Fibroblast of the aortic adventitia (primary cell): ENCODE data around the gene DAP. TPM values are rescaled to one million over a fixed set of nuclear protein-coding genes. Genes with fewer than 3 reads are reported as not detected.

Experiments
- DNase-seq: peaks from one replicate; pipeline ENCODE4 v3.0.0-alpha.2; 2010; ENCODE audit warnings: low read depth
- H3K4me3 ChIP-seq: 2 replicates; pipeline ENCODE4 v1.5.1; 2011; ENCODE audit warnings: low read depth, mild to moderate bottlenecking, control low read depth, low read length, moderate library complexity
- total RNA-seq: library from RNA; depleted of rRNA; stranded (reverse); fragments of >200 nt; gene quantifications from 2 replicates; pipeline ENCODE4 v1.2.3, GENCODE V29; 2012; ENCODE audit warnings: low replicate concordance
- TF ChIP-seq, protein P1 (sequence below): IDR thresholded peaks from 2 replicates; pipeline ENCODE4 v1.5.1; 2011; ENCODE audit warnings: mild to moderate bottlenecking, low read length, control low read depth, inconsistent platforms; ENCODE audit not compliant: insufficient read depth

The DAP gene
- total RNA-seq, 1 donor: 49.3 TPM

DNA sequence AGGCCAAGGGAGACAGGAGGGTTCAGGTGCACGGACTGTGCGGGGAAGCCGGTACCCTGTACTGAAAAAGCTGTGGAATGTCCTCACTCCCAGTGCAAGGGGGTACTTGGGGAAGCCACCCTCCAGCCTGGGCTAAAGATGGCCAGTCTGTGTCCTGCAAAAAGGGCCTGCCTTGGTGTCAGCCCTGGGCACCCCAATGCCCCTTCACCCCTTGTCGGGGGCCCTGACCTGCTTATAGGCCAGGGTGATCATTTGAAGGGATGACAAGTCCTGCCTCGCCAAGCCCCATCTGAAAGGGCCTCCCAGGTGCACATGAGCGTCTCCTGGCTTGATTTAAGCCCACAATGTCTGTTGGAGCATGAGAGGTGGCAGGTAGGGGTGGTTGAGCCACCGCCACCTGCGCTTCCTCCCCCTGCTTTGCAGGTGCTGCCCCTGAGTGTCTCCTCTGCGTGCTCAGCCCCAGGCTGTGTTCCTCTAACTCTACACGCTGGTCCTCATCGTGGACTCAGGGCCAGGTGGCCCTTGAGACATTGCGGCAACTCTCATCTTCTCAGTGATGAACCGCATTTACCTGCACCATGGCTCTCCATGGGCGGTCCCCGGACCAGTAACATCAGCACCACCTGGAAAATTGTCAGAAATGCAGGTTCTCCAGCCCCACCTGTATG lies 100.2 kb downstream of the DAP start:
- no peak for DNase-seq
- TF ChIP-seq, protein P1, sequence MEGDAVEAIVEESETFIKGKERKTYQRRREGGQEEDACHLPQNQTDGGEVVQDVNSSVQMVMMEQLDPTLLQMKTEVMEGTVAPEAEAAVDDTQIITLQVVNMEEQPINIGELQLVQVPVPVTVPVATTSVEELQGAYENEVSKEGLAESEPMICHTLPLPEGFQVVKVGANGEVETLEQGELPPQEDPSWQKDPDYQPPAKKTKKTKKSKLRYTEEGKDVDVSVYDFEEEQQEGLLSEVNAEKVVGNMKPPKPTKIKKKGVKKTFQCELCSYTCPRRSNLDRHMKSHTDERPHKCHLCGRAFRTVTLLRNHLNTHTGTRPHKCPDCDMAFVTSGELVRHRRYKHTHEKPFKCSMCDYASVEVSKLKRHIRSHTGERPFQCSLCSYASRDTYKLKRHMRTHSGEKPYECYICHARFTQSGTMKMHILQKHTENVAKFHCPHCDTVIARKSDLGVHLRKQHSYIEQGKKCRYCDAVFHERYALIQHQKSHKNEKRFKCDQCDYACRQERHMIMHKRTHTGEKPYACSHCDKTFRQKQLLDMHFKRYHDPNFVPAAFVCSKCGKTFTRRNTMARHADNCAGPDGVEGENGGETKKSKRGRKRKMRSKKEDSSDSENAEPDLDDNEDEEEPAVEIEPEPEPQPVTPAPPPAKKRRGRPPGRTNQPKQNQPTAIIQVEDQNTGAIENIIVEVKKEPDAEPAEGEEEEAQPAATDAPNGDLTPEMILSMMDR: no peak
- H3K4me3 ChIP-seq: no peak overlapping the region

DNA sequence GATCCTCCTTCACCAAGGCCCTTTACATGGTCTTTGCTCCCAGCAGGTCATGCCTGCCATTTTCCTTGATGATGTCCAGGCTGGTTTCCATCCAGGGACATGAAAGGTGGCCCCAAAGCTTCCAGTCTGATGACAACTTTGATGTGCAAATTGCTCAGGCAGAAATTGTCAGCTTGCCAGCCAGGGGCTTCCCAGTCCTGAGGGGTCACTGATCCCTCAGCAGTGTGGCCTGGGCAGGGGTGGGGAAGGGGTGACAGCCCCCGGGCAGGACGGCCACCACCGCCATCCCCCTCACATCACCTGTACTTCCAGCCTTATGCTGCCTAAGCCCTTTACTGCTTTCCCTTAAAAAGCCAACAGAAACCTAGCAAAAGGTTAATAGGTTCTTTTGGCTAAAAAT lies 100.9 kb downstream of the DAP start:
- DNase-seq: no peak
- H3K4me3 ChIP-seq: no peak overlapping the region
- TF ChIP-seq, protein P1: no peak

DNA sequence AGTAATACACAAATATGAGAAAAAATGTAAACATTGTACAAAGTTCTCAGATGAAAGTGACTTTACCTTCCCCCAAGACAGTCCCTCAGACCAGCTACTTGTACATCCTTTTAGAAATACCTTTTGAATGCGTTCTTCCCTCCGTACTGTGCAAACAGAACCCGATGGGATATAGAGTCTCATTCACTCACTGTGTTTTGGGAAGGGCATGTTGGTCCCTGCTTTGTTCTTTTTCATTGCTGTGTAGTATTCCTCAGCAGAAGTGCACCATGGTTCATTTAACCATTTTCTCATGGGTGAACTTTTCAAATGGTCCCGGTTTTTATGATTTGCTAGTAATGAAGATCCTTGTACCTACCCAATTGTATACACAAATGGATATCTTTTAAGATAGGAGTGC lies 102.8 kb downstream of the DAP start:
- H3K4me3 ChIP-seq: no peak overlapping the region
- TF ChIP-seq, protein P1: no peak
- no peak for DNase-seq

DNA sequence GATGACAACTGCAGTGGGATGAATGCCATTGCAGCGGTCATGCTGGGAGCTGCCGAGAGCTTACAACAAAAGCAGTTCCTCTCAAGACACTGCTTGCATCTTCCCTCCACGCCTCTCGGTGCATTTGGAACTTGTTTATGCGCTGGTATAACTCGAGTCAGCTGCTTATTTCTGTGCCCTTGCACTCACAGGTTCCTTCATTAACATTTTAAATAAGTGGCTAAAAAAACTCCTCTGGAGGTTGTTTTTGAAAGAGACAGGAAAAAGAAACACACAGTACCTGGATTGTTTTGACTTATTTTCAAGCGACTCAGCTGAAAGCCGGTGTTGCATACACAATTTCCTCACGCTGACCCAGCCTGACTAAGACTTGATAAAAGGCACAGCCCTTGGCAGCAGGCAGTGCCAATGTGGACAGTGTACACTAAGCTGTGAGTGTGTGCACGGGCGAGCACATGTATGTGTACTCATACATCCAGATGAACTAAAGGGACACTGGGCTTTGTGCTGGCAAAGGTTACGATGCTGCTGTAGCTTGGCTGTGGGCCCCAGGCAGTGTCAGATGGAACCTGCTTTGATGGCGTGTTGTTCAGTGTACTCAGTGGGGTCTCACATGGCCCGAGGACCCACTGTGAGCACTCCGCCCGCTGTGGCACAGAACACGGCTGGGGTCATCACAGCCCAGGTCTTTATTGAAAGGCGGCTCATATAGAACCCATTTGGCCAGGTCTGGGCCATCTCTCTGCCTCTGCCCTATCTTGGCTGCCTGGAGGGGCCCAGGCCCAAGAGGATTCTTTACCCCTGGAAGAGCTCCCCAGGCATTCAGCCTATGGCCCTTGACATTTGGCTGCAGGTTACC lies 104.8 kb downstream of the DAP start:
- H3K4me3 ChIP-seq: no peak overlapping the region
- peak; percentile 43 for DNase-seq
- TF ChIP-seq, protein P1: no peak

DNA sequence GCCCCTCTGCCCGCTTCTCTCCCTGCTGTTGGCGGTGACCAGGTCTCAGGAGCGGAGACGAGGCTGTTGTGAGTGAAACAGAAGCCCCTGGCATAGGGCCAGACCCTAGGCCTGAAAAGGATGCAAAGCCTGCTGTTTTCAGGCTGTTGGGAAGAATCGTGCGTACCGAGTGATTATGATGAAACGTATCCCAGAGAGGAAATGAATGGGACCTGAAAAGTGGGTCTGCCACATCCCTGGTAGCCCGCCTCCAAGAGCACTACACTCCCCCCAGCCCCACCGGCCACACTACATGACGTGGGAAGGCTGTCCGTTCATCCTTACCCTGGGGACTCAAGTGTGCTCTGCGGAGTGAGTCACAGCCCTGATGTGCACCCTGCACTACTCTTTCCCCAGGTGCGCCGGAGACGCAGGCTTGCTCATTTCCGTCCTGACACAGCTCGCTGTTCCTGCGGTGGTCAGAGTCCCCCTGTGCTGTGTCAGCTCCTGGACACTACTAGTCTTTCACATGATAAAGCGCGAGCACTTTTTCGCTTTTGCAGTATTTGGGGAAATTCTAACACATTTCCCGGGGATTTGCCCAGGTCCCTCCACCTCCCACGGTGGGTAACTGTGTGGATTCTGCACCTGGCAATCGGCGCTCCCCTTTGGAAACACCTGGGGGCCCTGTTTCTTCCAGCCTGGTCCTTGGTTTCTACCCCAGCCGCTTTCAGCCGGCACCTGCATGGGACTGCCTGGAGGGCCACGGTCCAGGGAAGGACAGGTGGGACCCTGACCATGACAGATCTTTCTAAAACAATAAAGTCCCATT lies 105.7 kb downstream of the DAP start:
- H3K4me3 ChIP-seq: no peak overlapping the region
- TF ChIP-seq, protein P1: no peak
- no peak for DNase-seq

DNA sequence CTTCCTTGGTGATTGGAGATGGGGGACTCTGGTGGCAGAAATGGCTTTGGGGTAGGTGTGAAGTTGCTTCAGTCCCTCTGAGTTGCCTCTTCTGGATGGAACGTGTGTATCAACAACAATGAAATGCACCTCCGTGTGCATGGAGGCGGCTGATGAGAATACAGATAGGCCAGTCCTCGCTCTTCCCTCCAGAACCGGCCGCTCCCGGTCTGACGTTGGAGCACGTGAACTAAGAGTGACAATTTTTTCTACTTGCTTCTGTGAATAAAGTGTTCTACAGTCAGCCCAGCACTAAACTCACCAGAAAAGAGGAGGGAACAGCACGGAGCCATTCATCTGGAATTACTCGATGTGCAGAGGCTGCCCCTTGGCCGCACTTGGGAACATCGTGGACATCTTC lies 106.5 kb downstream of the DAP start:
- DNase-seq: no peak
- TF ChIP-seq, protein P1: no peak

More for the DNA sequence above, 106.5 kb downstream of the DAP start:
- H3K4me3 ChIP-seq: no peak overlapping the region
